Hypothalamus (tissue), 51 donors: ENCODE data around the gene RAMACL.

Experiments
- DNase-seq, 51 donors: peaks; one replicate each; lab custom pipeline; 2025; lab: John Stamatoyannopoulos, UW

Gene RAMACL

GRCh38 chr6:166618866-166619761 lies 32.6 kb upstream of the RAMACL start:
- no peak for DNase-seq

DNA sequence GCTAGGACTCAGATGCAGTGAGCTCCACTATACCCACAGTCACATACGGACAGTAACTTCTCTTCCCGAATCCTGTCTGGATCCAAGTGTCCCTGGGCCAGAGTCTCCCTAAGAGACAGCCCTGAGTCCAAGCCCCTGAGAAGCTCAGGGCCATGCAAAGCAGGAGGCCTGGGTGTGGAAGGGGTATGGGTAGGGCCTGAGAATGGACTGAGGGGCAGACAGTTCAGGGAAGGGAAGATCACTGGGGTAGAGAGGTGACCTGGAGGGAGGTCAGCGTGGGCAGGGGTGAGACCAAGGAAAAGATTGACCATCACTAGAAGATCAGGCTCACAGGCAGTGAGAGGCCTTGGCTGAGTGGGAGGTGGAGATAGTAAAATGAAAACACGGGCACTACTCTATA lies 31.8 kb upstream of the RAMACL start:
- no peak for DNase-seq

GRCh38 chr6:166617359-166617758 lies 30.9 kb upstream of the RAMACL start:
- no peak for DNase-seq

DNA sequence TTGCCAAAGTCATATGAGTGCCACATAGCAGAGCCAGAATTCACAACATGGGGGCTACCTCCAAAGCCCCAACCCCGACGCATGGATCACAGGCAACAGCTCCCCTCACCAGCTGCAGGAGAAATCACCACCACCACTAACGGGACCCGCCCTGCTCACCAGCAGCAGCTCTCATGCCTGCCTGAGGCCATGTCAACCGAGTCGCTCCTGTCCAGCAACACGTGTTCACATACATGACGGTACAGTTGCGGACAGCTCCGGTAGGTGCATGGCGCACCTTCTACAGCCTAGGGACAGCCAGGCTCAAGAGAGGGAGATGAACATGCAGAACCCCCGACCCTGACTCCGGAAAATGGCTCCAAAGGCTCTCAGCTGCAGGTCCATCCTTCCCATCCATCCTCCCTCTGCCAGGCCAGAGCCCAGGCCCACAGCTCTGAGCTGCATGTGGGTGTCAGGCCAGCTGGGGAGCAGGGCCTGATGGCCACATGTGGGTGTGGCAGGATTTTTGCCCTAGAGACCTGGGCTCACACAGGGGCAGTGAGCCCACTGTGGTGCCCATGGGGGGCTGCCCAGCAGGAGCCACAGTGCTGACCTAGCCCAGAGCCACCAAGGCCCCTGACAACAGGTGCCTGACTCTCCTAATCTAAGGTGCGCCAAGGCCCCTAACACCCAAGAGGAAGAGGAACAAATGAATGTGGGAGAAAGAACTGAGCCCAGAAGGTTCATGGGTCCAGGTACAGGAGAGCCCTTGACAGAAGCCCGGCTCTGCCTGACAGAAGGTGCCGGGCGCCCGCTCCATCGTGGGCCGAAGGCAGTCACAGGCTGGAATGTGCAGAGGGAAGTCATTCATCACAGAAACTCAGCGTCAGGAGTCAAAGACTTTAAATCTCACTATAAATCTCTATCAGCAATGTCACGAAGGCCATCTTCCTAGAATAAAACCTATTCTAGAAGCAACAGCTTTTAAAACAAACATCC lies 30.1 kb upstream of the RAMACL start:
- no peak for DNase-seq

DNA sequence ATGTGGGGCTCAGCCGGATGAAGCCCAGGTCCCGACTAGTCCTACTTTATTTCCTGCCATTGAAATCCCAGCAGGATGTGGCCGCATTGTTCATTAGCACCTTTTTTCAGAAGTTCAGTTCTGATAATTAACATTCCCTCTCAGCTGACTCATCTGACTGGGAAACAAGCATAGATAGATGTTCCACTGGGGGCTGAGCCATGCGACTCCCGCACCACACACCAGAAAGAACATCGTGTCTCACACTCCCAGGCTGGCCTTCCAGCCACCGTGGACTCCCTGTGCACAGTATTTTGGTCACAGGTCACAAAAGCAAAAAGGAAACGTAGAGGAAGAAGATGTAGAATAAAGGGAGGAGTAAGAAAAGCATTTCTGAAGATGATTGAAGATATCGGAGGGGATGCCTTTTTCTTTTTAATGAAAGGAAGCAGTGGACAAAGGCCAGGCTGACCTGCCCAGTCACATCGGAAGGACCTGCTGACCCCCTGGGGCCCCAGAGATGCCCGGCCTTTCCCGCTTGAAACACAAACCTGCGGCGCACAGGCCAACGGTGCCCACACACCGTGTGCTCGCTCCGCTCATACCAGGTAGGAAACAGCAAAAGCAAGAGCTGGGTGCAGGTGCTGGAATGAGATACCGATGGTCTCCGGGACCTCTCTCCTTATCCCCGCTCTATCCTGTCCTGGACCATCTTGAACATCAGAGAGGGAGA lies 28.7 kb upstream of the RAMACL start:
- peak in 3 of 51 donors; percentile 13 to 49 (median 46) for DNase-seq

DNA sequence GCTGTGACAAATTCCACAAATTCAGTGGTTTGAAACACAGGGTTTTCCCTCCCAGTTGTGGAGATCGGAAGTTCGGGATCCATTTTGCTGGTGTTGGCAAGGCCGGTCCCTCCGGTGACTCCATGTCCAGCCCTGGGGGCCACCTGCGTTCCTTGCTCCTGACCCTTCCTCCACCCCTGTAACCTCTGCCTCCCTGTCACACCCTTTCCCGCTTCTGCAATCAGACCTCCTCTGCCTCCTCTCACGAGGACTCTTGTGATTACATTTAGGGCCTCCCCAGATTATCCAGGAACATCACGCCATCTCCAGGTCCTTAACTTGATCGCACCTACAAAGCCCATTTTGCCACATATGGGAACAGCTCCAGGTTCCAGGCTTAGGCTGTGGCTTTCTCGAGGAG lies 28.1 kb upstream of the RAMACL start:
- no peak for DNase-seq

- DNase-seq: no peak
These were observed 27.7 kb upstream of the RAMACL start for GRCh38 chr6:166614171-166614583.

- no peak for DNase-seq
These were observed 26.5 kb upstream of the RAMACL start for GRCh38 chr6:166613027-166613426.

- DNase-seq: no peak
These were observed 26.0 kb upstream of the RAMACL start for GRCh38 chr6:166612471-166612881.

- DNase-seq: no peak
These were observed 25.2 kb upstream of the RAMACL start for GRCh38 chr6:166611631-166612030.

- no peak for DNase-seq
These were observed 23.6 kb upstream of the RAMACL start for GRCh38 chr6:166610069-166610468.

DNA sequence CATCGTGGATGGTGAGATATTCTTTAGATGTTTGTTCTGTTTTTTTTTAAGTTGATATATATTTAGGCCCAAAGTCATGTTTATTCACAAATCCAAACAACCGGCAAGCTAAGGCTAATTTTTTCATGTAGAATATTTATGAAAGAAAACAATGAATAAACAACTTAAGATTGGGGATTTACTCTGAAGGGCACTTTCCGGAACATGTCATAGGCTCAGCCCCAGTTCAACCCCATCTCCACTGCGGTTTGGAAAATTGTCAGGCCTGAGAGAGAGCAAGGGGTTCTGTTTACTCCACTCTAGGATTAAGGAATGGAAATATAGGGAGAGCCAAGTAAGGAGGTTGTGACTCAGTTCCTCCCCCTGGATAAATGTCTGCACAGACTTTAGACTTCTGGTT lies 22.3 kb upstream of the RAMACL start:
- DNase-seq: no peak

DNA sequence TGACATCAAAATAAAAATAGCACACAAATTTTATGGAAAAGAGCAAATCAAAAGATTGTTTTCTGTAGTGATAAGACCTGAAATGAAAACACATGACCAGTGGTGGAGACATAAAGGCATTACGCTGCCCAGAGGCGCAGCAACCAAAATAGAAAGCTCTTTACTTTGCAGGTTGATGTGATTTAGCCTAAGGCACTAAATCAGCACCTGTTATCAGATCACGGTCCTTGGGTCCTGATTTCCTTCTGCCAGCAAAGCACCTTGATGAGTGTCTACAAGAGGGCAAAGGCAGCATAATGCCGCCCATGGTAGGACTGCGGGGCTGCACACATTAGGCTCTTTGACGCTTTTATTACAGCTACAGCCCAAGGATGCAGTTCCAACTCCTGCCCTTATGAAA lies 19.3 kb upstream of the RAMACL start:
- DNase-seq: no peak

- no peak for DNase-seq
These were observed 18.4 kb upstream of the RAMACL start for GRCh38 chr6:166604911-166605310.

DNA sequence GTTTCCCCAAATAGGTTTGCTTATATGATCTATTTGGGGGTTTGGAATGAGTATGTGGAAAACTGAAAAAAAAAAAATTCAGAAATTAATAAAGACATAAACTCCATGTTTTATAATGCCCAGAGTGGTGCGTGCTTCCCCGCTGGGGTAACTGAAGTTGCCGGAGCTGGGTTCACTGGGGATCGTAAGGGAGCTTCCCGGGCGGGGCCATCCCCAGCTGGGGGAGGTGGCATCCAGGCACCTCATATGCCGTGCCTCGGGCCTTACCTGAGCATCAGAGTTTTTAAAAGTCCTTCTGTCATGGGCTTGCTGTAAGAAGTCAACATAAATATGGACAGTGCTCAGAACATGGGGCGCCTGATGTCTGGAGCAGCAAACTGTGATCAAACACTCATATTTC lies 17.9 kb upstream of the RAMACL start:
- DNase-seq: no peak

DNA sequence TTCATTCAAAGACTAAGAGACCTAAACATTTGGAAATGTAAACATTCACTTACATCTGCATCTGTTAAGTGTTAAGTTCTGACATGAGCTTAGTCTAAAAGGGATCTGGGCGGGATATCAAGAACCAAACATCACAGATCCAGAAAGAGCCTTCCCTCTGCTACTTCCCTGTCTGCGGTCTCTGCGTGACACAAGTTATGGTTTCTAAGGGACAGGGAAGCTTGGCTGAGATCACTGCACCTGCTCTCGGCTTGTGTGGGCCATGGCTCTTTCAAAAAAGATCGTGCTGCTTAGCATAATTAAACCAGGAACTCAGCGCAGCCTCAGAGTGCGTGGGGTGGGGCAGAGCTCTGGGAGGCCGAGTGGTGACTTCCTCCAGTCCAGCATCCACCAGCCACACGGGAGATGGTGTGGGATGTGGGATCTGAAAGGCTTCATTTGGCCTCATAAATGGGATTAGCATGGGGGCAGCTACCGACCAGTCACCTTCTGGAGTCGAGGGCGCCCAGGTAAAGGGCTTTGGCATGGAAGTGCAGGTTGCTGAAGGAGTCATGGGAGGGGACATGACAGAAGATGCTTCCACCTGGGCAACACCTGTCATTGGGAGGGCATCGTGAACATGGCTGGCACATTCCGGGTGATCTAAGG lies 16.7 kb upstream of the RAMACL start:
- DNase-seq: peak in 1 of 51 donors; percentile 21

GRCh38 chr6:166601956-166602355 lies 15.5 kb upstream of the RAMACL start:
- no peak for DNase-seq

- no peak for DNase-seq
These were observed 14.5 kb upstream of the RAMACL start for GRCh38 chr6:166600931-166601330.

DNA sequence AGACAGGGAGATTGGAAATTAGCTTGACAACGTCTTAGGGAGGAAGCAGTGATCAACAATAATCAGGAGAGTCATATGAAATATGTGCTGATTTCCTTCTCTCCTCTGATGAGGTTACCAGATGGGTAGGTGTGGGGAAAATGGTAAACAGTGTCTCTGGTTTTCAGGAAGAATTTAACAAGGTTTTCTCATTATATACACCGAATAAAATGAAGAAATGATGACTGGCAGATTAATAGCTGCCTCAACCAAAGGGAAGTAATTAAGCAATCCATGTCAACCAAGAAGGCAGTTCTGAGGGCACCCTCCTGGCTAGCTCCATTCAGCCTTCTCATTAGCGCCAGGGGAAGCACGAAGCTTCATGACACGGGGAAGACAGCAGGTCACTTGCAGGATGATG lies 12.7 kb upstream of the RAMACL start:
- no peak for DNase-seq

DNA sequence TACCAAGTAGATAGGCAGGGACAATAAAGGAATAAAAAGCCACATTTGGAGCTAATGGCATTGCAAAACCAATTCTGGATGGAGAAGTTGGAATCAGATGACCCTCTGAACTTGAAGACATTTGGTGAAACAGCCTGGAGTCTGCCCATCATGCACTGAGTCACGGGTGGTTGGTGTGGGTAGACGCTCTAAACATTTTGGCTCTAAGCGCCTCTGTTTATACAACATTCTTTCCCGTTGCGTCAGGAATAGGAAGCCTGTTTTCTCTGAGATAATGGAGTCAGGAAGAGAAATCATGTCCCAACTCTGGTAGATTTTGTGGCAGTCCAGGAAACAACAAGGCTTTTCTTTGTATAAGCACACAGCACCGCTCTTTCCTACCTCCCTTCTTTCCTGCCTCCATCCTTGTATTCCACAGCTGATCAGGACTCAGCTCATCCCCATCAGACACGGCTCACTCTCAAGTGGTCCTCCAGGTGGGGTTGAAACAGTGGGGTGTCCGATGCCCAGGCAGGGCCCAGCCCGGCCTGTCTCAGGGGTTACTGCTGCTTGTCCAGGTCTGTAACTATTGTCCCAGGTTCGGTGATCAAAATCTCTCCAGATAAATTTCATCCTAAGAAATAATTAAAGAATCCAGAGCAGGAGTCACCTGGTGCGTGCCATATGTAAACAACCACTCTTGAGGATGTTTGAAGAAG lies 12.1 kb upstream of the RAMACL start:
- DNase-seq: peak in 3 of 51 donors; percentile 26 to 59 (median 42)
